HepG2 (cell line): ENCODE measurements around the gene ENTREP1. TPM values are rescaled to one million over a fixed set of nuclear protein-coding genes. Genes with fewer than 3 reads are reported as not detected.

ENCODE experiments used
- ATAC-seq: fragments of 200-7000 bp; cut with Tn5 transposase; 3 replicates; pipeline ENCODE4 v1.9.1; 2020; ENCODE audit warnings: mild to moderate bottlenecking, moderate library complexity
- BruUV-seq: library from RNA; stranded (reverse); fragments of 400-500 nt; replicated peaks from 2 replicates; lab custom pipeline; 2021; lab: Mats Ljungman, UMichigan
- CTCF ChIA-PET: fragments of 300-600 bp; formaldehyde crosslinking; extraction: SDS; loops from one replicate; lab custom pipeline; 2021; ENCODE audit warnings: low total read pairs, inconsistent platforms, low intra/inter-chr PET ratio; lab: Yijun Ruan, JAX
- POLR2A ChIA-PET: fragments of 350-600 bp; sonication (Branson Sonifier 250); formaldehyde crosslinking; loops from one replicate; lab custom pipeline; 2020; ENCODE audit warnings: antibody characterized with exemption, inconsistent platforms; lab: Yijun Ruan, JAX
- DNase-seq: peaks from one replicate; pipeline ENCODE4 v3.0.0-alpha.2; 2015; ENCODE audit warnings: low spot score
- FAIRE-seq: peaks from 3 replicates; lab custom pipeline; 2011; peaks lifted over from hg19 to GRCh38; lab: Jason Lieb, UNC
- H2AFZ ChIP-seq: one replicate; pipeline ENCODE4 v1.6.1; 2011; ENCODE audit warnings: low read length, inconsistent platforms
- H3K27ac ChIP-seq: fragments of 300-600 bp; 3 replicates; pipeline ENCODE4 v1.8.0; 2011; ENCODE audit warnings: mixed run types, mild to moderate bottlenecking, mixed read lengths, low read length, inconsistent platforms; ENCODE audit not compliant: insufficient read depth; ENCODE audit errors: extremely low read length
- H3K27me3 ChIP-seq, 2 experiments: fragments of 200-600 bp in 1 of 2; 2 replicates in 1 of 2; 3 replicates in 1 of 2; pipeline versions ENCODE4 v1.6.0 to v1.8.0; 2011; ENCODE audit warnings: low read length in 2 of 2, mild to moderate bottlenecking in 2 of 2, moderate library complexity in 2 of 2, inconsistent platforms in 1 of 2; ENCODE audit not compliant: insufficient read depth in 2 of 2, control insufficient read depth in 1 of 2
- H3K36me3 ChIP-seq, 2 experiments: fragments of 200-600 bp in 1 of 2; replicated peaks in 1 of 2; 2 replicates in 1 of 2; 3 replicates in 1 of 2; pipeline versions ENCODE4 v1.5.1 to v1.8.0; 2011; ENCODE audit warnings: low read length in 2 of 2, inconsistent platforms in 1 of 2; ENCODE audit not compliant: insufficient read depth in 2 of 2, control insufficient read depth in 1 of 2
- H3K4me1 ChIP-seq: 2 replicates; pipeline ENCODE4 v1.5.1; 2012; ENCODE audit warnings: low read length, inconsistent platforms; ENCODE audit not compliant: insufficient read depth
- H3K4me2 ChIP-seq: 2 replicates; pipeline ENCODE4 v1.6.0; 2011; ENCODE audit warnings: low read depth, low read length, inconsistent platforms
- H3K4me3 ChIP-seq, 3 experiments: fragments of 200-600 bp in 1 of 3; sonication (generic), shearing (Covaris generic) in 1 of 3; replicated peaks in 1 of 3; 2 replicates each; pipeline ENCODE4 v1.5.1; 2011 to 2016; ENCODE audit warnings: low read length in 3 of 3, inconsistent platforms in 2 of 3, low read depth in 2 of 3, mild to moderate bottlenecking in 2 of 3, control low read depth in 1 of 3, mixed read lengths in 1 of 3; ENCODE audit not compliant: insufficient read depth in 1 of 3
- H3K79me2 ChIP-seq: one replicate; pipeline ENCODE4 v1.6.1; 2011; ENCODE audit warnings: low read length, inconsistent platforms; ENCODE audit not compliant: insufficient read depth
- H3K9ac ChIP-seq: 2 replicates; pipeline ENCODE4 v1.6.0; 2011; ENCODE audit warnings: mild to moderate bottlenecking, low read depth, low read length, inconsistent platforms; ENCODE audit not compliant: insufficient read depth
- H3K9me3 ChIP-seq: 2 replicates; pipeline ENCODE4 v1.5.1; 2012; ENCODE audit warnings: mild to moderate bottlenecking, low read length
- H4K20me1 ChIP-seq: 2 replicates; pipeline ENCODE4 v1.6.0; 2011; ENCODE audit warnings: inconsistent platforms, mild to moderate bottlenecking, low read length, moderate library complexity; ENCODE audit not compliant: insufficient read depth
- AGO2 ChIP-seq: fragments of 200-400 bp; formaldehyde crosslinking; optimal IDR thresholded peaks from 2 replicates; pipeline ENCODE3; 2017; ENCODE audit warnings: mild to moderate bottlenecking, low read depth, low read length, moderate library complexity
- JUND ChIP-seq: sonication (generic); formaldehyde crosslinking; IDR thresholded peaks from 2 replicates; pipeline ENCODE4 v1.8.0; 2022; ENCODE audit warnings: mild to moderate bottlenecking, missing genetic modification reagents
- MAX ChIP-seq: IDR thresholded peaks from 2 replicates; pipeline ENCODE4 v1.6.1; 2012; ENCODE audit warnings: inconsistent platforms
- MXI1 ChIP-seq: IDR thresholded peaks from 3 replicates; pipeline ENCODE4 v1.6.1; 2012; ENCODE audit warnings: low read depth, low read length, inconsistent platforms, borderline replicate concordance
- TBX2 ChIP-seq: sonication (generic); formaldehyde crosslinking; IDR thresholded peaks from 2 replicates; pipeline ENCODE4 v1.5.0; 2020; ENCODE audit warnings: missing genetic modification reagents, mild to moderate bottlenecking, borderline replicate concordance
- TOE1 ChIP-seq: sonication (generic); formaldehyde crosslinking; IDR thresholded peaks from 2 replicates; pipeline ENCODE4 v1.4.0; 2020; ENCODE audit warnings: mild to moderate bottlenecking, missing genetic modification reagents
- ZNF326 ChIP-seq: sonication (generic); formaldehyde crosslinking; IDR thresholded peaks from 2 replicates; pipeline ENCODE4 v1.4.0; 2020; ENCODE audit warnings: missing genetic modification reagents, borderline replicate concordance
- ZNF362 ChIP-seq: sonication (generic); formaldehyde crosslinking; IDR thresholded peaks from 2 replicates; pipeline ENCODE4 v1.4.0; 2020; ENCODE audit warnings: missing genetic modification reagents, mild to moderate bottlenecking, borderline replicate concordance
- ZNF44 ChIP-seq: sonication (generic); formaldehyde crosslinking; IDR thresholded peaks from 2 replicates; pipeline ENCODE4 v1.5.1; 2020; ENCODE audit warnings: mild to moderate bottlenecking, missing genetic modification reagents
- ZNF563 ChIP-seq: sonication (generic); formaldehyde crosslinking; IDR thresholded peaks from 2 replicates; pipeline ENCODE4 v1.8.0; 2022; ENCODE audit warnings: mild to moderate bottlenecking, moderate library complexity, missing genetic modification reagents
- ZNF777 ChIP-seq: sonication (generic); formaldehyde crosslinking; IDR thresholded peaks from 2 replicates; pipeline ENCODE4 v1.4.0; 2020; ENCODE audit warnings: missing genetic modification reagents
- WGBS: methylation state at CpG from one replicate; pipeline ENCODE4 v1.1.6; 2017; ENCODE audit warnings: low lambda C conversion rate; 5-methylcytosine and 5-hydroxymethylcytosine counted together
- in situ Hi-C: cut with HindIII; loops from 2 replicates; pipeline ENCODE4 v1.10.0; 2017; ENCODE audit warnings: low pct_unique_long_range_greater_than_20kb; ENCODE audit not compliant: extremely low pct_ligation_motif_present
- intact Hi-C: fragments of 100-400 bp; cut with micrococcal nuclease; formaldehyde crosslinking; loops from one replicate; pipeline ENCODE4 v1.10.0; 2022; ENCODE audit not compliant: unreplicated experiment
- polyA plus RNA-seq, 8 experiments: library from polyadenylated mRNA; depleted of rRNA in 3 of 8; stranded (reverse) in 7 of 8; unstranded in 1 of 8; fragments of >200 nt; fragmentation: Illumina TruSeq in 4 of 8; extraction: Trizol in 4 of 8; gene quantifications; 2 replicates each; pipeline versions ENCODE4 v1.2.1 to v1.2.3, GENCODE V29; 2011 to 2016; ENCODE audit warnings: low read depth in 4 of 8, missing spikeins in 1 of 8, mixed read lengths in 1 of 8; ENCODE audit not compliant: insufficient read depth in 1 of 8
- total RNA-seq, 5 experiments: library from RNA; depleted of rRNA; stranded (reverse); fragments of >200 nt; fragmentation: Illumina TruSeq; extraction: Trizol; gene quantifications; 2 replicates each; pipeline ENCODE4 v1.2.3, GENCODE V29; 2016; ENCODE audit warnings: low read depth in 1 of 5

Gene ENTREP1
- total and polyA plus RNA-seq, 2 of the 13 experiments (the other 11 are each of a cell fraction or from before 2014, with no cell fraction given) = not detected

- FAIRE-seq (no peak), DNase-seq (no peak), ATAC-seq (no peak)
- no peak overlapping the region for H2AFZ ChIP-seq
- 3% methylated on average over 4 of the region's 6 CpGs for WGBS
- H3K4me2 ChIP-seq = no peak overlapping the region
- H3K27me3 ChIP-seq = peaks cover 3 to 32% of the 10 kb centered on the region in 2 experiments; a peak in 3 of 5 replicates
- H3K4me3 ChIP-seq = no peak overlapping the region
- no peaks in the 10 kb centered on the region; the same call in 1 of the 2 replicates for H4K20me1 ChIP-seq
- H3K79me2 ChIP-seq = no peaks in the 10 kb centered on the region
- no peak overlapping the region for H3K9ac ChIP-seq
- peaks cover 3% of the 10 kb centered on the region for H3K4me1 ChIP-seq
- TF ChIP-seq ZNF777 (CRISPR knock-in tag) (no peak), ZNF362 (CRISPR knock-in tag) (no peak), ZNF326 (no peak), ZNF563 (CRISPR knock-in tag) (no peak), AGO2 (no peak), MAX (no peak), TBX2 (CRISPR knock-in tag) (no peak), JUND (CRISPR knock-in tag) (no peak), ZNF44 (no peak), TOE1 (CRISPR knock-in tag) (no peak), MXI1 (no peak)
- ChIA-PET CTCF (no interaction called here), POLR2A (no interaction called here)
- in situ Hi-C loops = no loop called here
- no peaks in the 10 kb centered on the region for H3K36me3 ChIP-seq
- BruUV-seq = no TSS peak
- H3K27ac ChIP-seq = no peak overlapping the region
- intact Hi-C loops = no loop called here
- no peaks in the 10 kb centered on the region for H3K9me3 ChIP-seq
Observed at GRCh38 chr9:69319324-69320025, 5.5 kb upstream of the ENTREP1 start.
